GM18508 (cell line): ENCODE measurements around the gene METTL27.
"Not testable (repeated sequence)": the region's sequence is repeated elsewhere in the genome, so short reads cannot be mapped to it uniquely, and the experiment has no call there.

Experiments
- ATAC-seq: cut with Tn5 transposase; IDR thresholded peaks from one replicate; pipeline ENCODE4 v1.9.1; 2021; ENCODE audit warnings: moderate number of reproducible peaks; ENCODE audit not compliant: insufficient read depth, unreplicated experiment

METTL27 gene

DNA sequence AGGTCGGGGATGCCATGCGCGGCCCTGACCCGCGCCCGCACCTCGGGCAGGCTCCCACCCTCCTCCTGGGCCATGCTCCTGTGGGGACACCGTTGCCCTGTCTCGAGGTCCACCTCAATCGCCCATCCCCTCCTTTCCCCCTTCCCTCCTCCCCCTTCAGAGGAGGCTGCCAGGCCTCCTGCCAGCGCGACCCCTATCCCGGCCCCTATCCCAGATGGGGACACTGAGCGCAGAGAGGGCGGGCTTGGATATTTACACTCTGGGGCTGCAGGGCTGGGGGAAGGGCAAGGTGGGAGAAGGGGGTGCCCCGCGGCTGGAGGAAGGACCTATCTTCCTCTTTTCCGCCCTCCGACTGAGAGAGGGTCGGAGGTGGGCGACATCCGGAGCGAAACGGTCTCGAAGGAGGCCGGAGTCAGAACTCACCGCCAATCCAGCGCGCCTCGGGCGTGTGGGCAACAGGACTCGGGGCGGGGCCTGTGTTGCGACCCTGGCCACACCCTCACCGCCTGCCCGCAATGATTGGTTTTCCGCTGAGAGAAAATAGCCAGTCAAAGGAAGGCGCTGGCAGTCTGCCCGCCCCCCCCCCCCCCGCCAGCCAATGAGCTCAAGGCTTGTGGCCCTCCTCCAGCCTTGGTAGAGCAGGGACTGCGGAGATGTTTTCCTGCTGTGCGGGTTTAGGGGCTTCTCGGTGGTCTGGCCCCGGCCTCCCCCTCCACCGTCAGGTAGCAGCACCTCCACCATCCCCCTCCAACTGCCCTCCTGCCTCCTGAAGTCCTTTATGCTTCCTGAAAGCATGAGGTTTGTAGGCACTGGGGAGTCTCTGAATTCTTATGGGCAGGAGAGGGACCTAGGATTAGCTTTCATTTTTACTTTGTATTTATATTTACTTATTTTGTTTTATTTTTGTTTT lies at the start of gene METTL27:
METTL27 (minus strand) TSS at position 450 of the 910 bp plus-strand sequence; CDS start at position 74, 376 bp downstream.
- peak; percentile 61 for ATAC-seq

- ATAC-seq = no peak
These were observed 49.0 kb upstream of the METTL27 start for GRCh38 chr7:73891178-73891885.

DNA sequence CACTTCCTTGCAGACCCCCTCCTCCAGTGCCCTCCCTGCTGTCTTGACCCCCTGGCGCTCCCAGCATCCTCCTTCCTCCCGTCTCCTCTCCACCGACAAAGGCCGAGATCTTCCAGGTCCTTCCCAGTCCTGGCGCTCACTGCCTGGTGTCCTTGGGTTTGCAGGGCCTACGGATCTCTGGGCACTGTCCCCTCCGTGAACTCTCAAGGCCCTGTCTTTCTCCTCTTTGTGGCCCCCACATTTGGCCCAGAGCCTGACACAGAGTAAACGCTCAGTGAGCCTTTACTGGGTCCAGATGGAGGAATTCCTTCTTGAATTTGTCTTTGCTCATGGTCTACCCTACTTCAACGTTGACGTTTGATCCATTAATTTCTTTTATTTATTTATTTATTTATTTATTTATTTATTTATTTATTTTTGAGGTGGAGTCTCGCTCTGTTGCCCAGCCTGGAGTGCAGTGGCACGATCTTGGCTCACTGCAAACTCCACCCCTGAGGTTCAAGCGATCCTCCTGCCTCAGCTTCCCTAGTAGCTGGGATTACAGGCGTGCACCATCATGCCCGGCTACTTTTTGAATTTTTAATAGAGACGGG lies 48.3 kb upstream of the METTL27 start:
- ATAC-seq = no peak

GRCh38 chr7:73888959-73889358 lies 46.6 kb upstream of the METTL27 start:
- ATAC-seq = no peak

DNA sequence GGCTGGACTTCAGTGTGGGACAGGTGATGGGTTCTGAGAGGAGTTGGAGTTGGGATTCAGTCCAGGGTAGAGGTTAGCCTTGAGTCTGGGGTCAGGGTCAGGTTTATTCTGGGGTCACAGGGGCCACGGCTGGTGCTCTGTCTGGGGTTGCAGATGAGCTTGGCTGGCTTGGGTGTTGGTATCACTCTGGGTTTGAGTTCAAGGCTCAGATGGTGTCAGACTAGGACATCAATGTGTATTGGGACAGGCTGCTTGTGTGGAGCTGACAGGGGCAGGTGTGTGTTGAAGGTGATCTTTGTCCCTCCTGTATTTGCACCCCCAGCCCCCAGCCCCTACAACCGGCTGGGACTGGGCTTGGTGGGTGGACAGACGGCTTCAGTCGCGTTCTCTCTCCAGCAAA lies 45.4 kb upstream of the METTL27 start:
- no peak for ATAC-seq

DNA sequence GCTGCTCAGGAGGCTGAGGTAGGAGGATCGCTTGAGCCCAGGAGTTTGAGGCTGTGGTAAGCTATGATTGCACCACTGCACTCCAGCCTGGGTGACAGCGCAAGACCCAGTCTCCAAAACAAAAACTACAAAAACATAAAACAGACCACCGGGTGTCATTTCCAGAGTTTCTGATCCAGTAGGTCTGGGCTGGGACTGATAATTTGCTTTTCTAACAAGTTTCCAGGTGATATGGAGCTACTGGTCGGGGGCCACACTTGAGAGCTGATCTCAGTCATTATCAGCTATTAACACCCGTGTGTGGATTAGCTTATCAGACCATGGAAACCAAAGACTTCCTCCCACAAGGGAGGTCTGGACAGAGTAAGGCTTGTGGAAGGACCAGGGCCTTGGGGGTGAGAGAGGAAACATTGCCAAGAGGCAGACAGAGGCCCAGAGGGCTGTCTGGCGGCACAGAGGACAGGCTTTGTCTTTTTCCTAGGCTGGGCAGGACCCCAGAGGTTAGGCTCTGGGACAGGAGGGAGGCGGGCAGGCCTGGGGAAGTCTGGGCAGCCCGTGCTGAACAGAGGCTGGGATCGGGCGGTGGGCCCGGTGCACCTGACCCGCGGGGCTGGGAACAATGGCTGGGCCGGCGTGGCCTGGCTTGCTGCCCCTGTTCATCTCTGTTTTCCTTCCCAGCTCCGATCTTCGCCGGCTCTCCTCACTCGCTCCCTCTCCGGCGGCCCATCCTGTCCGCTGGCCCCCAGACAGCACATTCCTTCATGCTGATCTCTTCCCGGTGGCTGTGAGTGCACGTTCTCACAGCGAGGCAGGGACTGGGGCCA lies 43.9 kb upstream of the METTL27 start:
- ATAC-seq = no peak

GRCh38 chr7:73885433-73885974 lies 43.2 kb upstream of the METTL27 start:
- ATAC-seq = no peak

GRCh38 chr7:73884867-73885422 lies 42.6 kb upstream of the METTL27 start:
- ATAC-seq = not testable (repeated sequence)

GRCh38 chr7:73882047-73882402 lies 39.7 kb upstream of the METTL27 start:
- no peak for ATAC-seq

GRCh38 chr7:73881352-73882046 lies 39.2 kb upstream of the METTL27 start:
- no peak for ATAC-seq

GRCh38 chr7:73880755-73881328 lies 38.5 kb upstream of the METTL27 start:
- ATAC-seq = no peak

DNA sequence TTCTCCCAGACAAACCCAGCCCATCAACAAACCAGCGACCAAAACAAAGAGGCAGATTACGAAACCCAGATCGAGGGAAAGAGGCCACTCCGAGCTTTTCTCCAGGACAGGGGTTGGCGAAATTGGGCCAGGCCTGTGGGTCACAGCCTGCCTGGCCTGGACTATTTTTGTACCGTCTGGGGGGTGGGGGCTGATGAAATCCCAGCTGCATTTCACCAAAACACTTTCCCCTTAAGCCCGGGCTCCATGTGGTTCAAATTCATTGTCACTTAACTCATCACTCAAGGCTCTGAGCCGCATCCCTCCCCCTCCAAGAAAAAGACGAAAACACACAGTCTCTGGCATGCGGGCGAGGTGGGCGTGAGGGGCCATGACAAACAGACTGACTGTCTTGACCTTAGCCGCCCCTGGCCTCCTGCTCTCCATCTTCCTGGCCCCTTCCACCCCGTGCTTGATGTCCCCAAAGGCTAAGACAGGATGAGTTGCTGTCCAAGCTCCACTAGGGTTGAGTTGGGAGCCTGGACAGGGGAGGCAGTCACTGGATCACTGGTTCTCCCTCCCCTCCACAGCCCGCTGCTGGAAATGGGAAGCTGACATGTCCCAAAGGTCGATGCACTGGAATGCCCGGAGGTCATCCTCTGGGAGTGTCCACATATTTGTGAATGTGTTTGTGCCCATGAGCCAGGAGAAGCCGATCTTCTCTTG lies 37.8 kb upstream of the METTL27 start:
- no peak for ATAC-seq

DNA sequence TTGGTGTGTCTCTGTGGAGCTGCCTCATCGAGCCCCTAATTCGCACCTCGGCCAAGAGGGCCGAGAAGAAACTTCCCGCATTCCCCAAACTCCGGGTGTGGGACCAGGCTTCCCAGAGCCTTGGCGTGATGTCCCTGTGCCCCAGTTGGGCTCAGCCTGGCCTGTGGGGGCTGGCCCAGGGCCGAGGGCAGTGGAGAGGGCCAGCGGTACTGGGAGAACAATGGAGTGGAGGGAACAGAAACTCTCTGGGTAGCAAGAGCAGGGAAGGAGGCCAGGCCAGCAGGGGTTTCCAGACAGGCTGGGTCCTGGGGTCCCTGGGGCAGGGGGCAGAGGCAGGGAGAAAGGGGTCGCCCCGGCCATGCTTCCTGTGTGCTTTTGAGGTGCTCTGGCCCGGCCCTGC lies 34.7 kb upstream of the METTL27 start:
- no peak for ATAC-seq

GRCh38 chr7:73876361-73876760 lies 34.0 kb upstream of the METTL27 start:
- no peak for ATAC-seq

- ATAC-seq = no peak
These were observed 30.0 kb upstream of the METTL27 start for GRCh38 chr7:73872056-73872908.

- no peak for ATAC-seq
These were observed 29.1 kb upstream of the METTL27 start for GRCh38 chr7:73871163-73872011.
